ENCODE results near the gene IFNLR1. TPM values are rescaled to one million over a fixed set of nuclear protein-coding genes. Genes with fewer than 3 reads are reported as not detected.

IFNLR1 gene
- total RNA-seq, 1 experiment from 2014 or later = 9.6 TPM

DNA sequence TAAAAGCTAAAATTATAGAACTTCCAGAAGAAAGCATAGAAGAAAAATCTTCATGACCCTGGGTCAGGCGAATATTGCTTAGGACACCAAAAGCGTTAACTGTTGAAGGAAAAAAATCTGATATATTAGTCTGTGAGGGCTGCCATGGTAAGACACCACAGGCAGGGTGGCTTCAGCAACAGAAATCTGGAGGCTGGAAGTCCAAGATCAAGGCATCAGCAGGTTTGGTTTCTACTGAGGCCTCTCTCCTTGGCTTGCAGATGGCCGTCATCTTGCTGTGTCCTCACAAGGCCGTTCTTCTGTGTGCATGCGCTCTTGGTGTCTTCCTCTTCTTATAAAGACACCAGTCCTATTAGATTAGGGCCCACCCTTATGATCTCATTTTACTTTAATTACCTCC, 14.5 kb downstream of the IFNLR1 start:
- H2BK20ac ChIP-seq (ENCODE audit: low read depth, low read length, poor library complexity, severe bottlenecking) = no peak overlapping the region
- H3K79me2 ChIP-seq (ENCODE audit: insufficient read depth, low read length) = no peaks in the 10 kb centered on the region
- H3K23ac ChIP-seq (ENCODE audit: insufficient read length, low read depth, low read length) = no peak overlapping the region
- TF ChIP-seq, protein P1, sequence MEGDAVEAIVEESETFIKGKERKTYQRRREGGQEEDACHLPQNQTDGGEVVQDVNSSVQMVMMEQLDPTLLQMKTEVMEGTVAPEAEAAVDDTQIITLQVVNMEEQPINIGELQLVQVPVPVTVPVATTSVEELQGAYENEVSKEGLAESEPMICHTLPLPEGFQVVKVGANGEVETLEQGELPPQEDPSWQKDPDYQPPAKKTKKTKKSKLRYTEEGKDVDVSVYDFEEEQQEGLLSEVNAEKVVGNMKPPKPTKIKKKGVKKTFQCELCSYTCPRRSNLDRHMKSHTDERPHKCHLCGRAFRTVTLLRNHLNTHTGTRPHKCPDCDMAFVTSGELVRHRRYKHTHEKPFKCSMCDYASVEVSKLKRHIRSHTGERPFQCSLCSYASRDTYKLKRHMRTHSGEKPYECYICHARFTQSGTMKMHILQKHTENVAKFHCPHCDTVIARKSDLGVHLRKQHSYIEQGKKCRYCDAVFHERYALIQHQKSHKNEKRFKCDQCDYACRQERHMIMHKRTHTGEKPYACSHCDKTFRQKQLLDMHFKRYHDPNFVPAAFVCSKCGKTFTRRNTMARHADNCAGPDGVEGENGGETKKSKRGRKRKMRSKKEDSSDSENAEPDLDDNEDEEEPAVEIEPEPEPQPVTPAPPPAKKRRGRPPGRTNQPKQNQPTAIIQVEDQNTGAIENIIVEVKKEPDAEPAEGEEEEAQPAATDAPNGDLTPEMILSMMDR (conservative IDR thresholded peaks at IDR 0.05) = no peak
- no peak overlapping the region for H4K8ac ChIP-seq (replicated peaks; ENCODE audit: insufficient read length, low read depth, low read length)
- no peak overlapping the region for H4K91ac ChIP-seq (ENCODE audit: insufficient read length, low read depth, low read length)
- H3K4ac ChIP-seq (ENCODE audit: low read depth, low read length) = no peak overlapping the region
- no peaks in the 10 kb centered on the region for H3K79me1 ChIP-seq (ENCODE audit: insufficient read depth, low read depth, low read length, poor library complexity, severe bottlenecking)
- H2BK12ac ChIP-seq (ENCODE audit: insufficient read length, low read depth, low read length) = no peak overlapping the region
- Mint-ChIP-seq H3K9me3 (no peaks in the 10 kb centered on the region; a peak in 3 of 5 replicates), H3K27me3 (ENCODE audit: low read depth) (no peaks in the 10 kb centered on the region), H3K36me3 (ENCODE audit: insufficient read depth in 1 of 3, low read depth in 3 of 3) (peaks cover 6 to 28% (median 25%) of the 10 kb centered on the region in 3 experiments; a peak in 6 of 7 replicates), H3K4me3 (no peak overlapping the region), H3K4me1 (peaks cover 6% of the 10 kb centered on the region in 2 experiments; a peak in 3 of 4 replicates), H3K27ac (no peak overlapping the region)
- H3K4me1 ChIP-seq (ENCODE audit: insufficient read depth, low read length) = no peaks in the 10 kb centered on the region
- H3K23me2 ChIP-seq (ENCODE audit: insufficient read length, low read depth, low read length, poor library complexity, severe bottlenecking) = no peaks in the 10 kb centered on the region
- no CpG with 5 or more reads among the region's 5 CpGs for WGBS (ENCODE audit: extremely low coverage, insufficient read length, low lambda C conversion rate)
- no peak for DNase-seq
- no peak overlapping the region for H2BK15ac ChIP-seq (ENCODE audit: low read depth, low read length)
- H3K9ac ChIP-seq (ENCODE audit: extremely low read depth, insufficient read length, low read length) = no peak overlapping the region
- H2BK5ac ChIP-seq (ENCODE audit: insufficient read length, low read length) = no peak overlapping the region
- no peak overlapping the region for H2AFZ ChIP-seq (ENCODE audit: low read length)
- H3K27me3 ChIP-seq (ENCODE audit: insufficient read depth, low read length) = no peaks in the 10 kb centered on the region
- H4K5ac ChIP-seq (ENCODE audit: insufficient read length, low read depth, low read length) = no peak overlapping the region
- H3K18ac ChIP-seq (ENCODE audit: insufficient read length, low read depth, low read length) = no peak overlapping the region
- H2AK5ac ChIP-seq (ENCODE audit: insufficient read length, low read length) = no peak overlapping the region
- no peaks in the 10 kb centered on the region for H3K9me3 ChIP-seq (ENCODE audit: control insufficient read depth, low read depth, low read length)
- H3K4me2 ChIP-seq (ENCODE audit: insufficient read depth, insufficient read length, low read length) = no peak overlapping the region
- H2BK120ac ChIP-seq (ENCODE audit: low read depth, low read length, poor library complexity, severe bottlenecking) = no peak overlapping the region
- H4K20me1 ChIP-seq (ENCODE audit: control insufficient read depth, insufficient read depth, insufficient read length) = no peaks in the 10 kb centered on the region
- H3K14ac ChIP-seq (ENCODE audit: insufficient read depth, low read length) = no peak overlapping the region
- no peak overlapping the region for H3K27ac ChIP-seq (ENCODE audit: insufficient read length, low read depth, low read length)
- H3K56ac ChIP-seq (ENCODE audit: insufficient read length, low read depth, low read length) = no peak overlapping the region
- H3T11ph ChIP-seq (ENCODE audit: low read length) = no peak overlapping the region

All from H9 (cell line).